Thyroid gland (tissue), 4 donors: ENCODE results near the gene SDC3.

ENCODE experiments used
- POLR2A ChIP-seq, 2 donors: fragments of 450-650 bp; IDR thresholded peaks; one replicate each; pipeline ENCODE4 v1.6.1; 2017; ENCODE audit warnings: antibody characterized with exemption in 2 of 2, mild to moderate bottlenecking in 2 of 2, moderate library complexity in 1 of 2
- TF ChIP-seq, protein P1 (sequence below), 6 experiments: fragments of 200-600 bp in 3 of 6; fragments of 450-650 bp in 3 of 6; sonication (generic) in 3 of 6; IDR thresholded peaks; one replicate each; pipeline ENCODE4 v1.5.1; 2016 to 2019; ENCODE audit warnings: antibody characterized with exemption in 6 of 6, mild to moderate bottlenecking in 2 of 6, inconsistent platforms in 1 of 6, moderate library complexity in 1 of 6

DNA sequence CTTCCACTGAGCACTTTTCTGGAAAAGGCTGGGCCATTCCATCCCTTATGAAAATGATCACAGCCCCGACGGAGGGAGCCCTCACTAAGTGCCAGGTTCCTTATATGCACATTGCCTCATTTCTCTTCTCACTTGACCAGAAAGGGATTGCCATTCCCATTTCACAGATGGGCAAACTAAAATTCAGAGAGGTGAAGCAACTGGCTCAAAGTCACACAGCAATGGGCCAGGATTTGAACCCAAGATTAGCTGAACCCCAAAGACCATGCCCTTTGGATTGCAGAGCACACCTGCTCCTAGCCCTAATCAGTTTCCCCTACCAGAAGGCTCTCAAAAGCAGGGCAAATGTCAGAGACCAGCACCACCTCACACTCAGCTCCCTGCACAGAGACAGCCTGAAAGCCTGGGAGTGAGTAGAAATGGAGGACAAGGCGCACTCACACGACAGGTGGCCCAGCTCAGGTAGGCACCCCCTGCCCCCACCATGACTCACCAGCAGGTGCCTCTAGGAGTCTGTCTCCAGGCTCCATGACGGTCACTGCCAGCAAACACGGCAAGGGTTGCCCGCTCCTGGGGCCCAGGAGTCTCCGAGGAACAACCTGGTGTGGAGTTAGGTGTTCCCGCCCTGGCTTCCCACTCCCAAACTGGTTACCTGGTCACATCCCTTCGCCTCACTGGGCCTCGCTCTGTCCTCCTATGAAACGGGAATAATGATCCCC, 21.7 kb downstream of the SDC3 start:
- TF ChIP-seq, protein P1, sequence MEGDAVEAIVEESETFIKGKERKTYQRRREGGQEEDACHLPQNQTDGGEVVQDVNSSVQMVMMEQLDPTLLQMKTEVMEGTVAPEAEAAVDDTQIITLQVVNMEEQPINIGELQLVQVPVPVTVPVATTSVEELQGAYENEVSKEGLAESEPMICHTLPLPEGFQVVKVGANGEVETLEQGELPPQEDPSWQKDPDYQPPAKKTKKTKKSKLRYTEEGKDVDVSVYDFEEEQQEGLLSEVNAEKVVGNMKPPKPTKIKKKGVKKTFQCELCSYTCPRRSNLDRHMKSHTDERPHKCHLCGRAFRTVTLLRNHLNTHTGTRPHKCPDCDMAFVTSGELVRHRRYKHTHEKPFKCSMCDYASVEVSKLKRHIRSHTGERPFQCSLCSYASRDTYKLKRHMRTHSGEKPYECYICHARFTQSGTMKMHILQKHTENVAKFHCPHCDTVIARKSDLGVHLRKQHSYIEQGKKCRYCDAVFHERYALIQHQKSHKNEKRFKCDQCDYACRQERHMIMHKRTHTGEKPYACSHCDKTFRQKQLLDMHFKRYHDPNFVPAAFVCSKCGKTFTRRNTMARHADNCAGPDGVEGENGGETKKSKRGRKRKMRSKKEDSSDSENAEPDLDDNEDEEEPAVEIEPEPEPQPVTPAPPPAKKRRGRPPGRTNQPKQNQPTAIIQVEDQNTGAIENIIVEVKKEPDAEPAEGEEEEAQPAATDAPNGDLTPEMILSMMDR (IDR thresholded peaks at IDR 0.05) = no peak
- no peak for TF ChIP-seq POLR2A (IDR thresholded peaks at IDR 0.05)
